HG02970 (cell line): ENCODE data around the gene ABCA7.
A peak's percentile ranks its signal among the peaks of the same experiment; 100 is the strongest.

Experiments
- ATAC-seq: cut with Tn5 transposase; IDR thresholded peaks from one replicate; pipeline ENCODE4 v1.9.1; 2021; ENCODE audit warnings: mild to moderate bottlenecking, moderate library complexity, moderate number of reproducible peaks; ENCODE audit not compliant: unreplicated experiment, low FRiP score

Gene ABCA7

GRCh38 chr19:1067341-1067957 is 27.5 kb downstream of the ABCA7 start:
- ATAC-seq, result peak; percentile 11

- no peak for ATAC-seq
Measured at GRCh38 chr19:1068009-1069001, 28.4 kb downstream of the ABCA7 start.

GRCh38 chr19:1069009-1069779 is 29.3 kb downstream of the ABCA7 start:
- no peak for ATAC-seq

- no peak for ATAC-seq
Measured at GRCh38 chr19:1070576-1070930, 30.6 kb downstream of the ABCA7 start.

GRCh38 chr19:1070931-1071791 is 31.3 kb downstream of the ABCA7 start:
- no peak for ATAC-seq

- ATAC-seq, result no peak
Measured at GRCh38 chr19:1072371-1073015, 32.6 kb downstream of the ABCA7 start.

- no peak for ATAC-seq
Measured at GRCh38 chr19:1073063-1073955, 33.4 kb downstream of the ABCA7 start.

- no peak for ATAC-seq
Measured at GRCh38 chr19:1073956-1074517, 34.1 kb downstream of the ABCA7 start.

- peak; percentile 43 for ATAC-seq
Measured at GRCh38 chr19:1074544-1075283, 34.8 kb downstream of the ABCA7 start.

- ATAC-seq, result no peak
Measured at GRCh38 chr19:1076046-1076386, 36.1 kb downstream of the ABCA7 start.

- no peak for ATAC-seq
Measured at GRCh38 chr19:1076951-1077350, 37.0 kb downstream of the ABCA7 start.

GRCh38 chr19:1079566-1080111 is 39.7 kb downstream of the ABCA7 start:
- no peak for ATAC-seq

- no peak for ATAC-seq
Measured at GRCh38 chr19:1080360-1081161, 40.7 kb downstream of the ABCA7 start.

GRCh38 chr19:1081301-1082164 is 41.6 kb downstream of the ABCA7 start:
- ATAC-seq, result no peak

- no peak for ATAC-seq
Measured at GRCh38 chr19:1082165-1082927, 42.4 kb downstream of the ABCA7 start.
